Mucosa of stomach (tissue), 1 donor: ENCODE results near the gene CHAC1.
A peak's percentile ranks its signal among the peaks of the same experiment; 100 is the strongest.
"Not testable (repeated sequence)": the region's sequence is repeated elsewhere in the genome, so short reads cannot be mapped to it uniquely, and the experiment has no call there.

Experiments used
- H3K27me3 ChIP-seq: one replicate; pipeline ENCODE4 v1.7.0; 2013; ENCODE audit warnings: mild to moderate bottlenecking, low read length; ENCODE audit not compliant: control insufficient read depth, insufficient read depth
- H3K36me3 ChIP-seq: one replicate; pipeline ENCODE4 v1.7.0; 2013; ENCODE audit warnings: low read length; ENCODE audit not compliant: control insufficient read depth, insufficient read depth
- H3K4me1 ChIP-seq: one replicate; pipeline ENCODE4 v1.7.0; 2013; ENCODE audit warnings: mild to moderate bottlenecking, low read length; ENCODE audit not compliant: control insufficient read depth, insufficient read depth
- H3K4me3 ChIP-seq: one replicate; pipeline ENCODE4 v1.7.0; 2013; ENCODE audit warnings: low read length
- H3K9ac ChIP-seq: one replicate; pipeline ENCODE4 v1.7.0; 2013; ENCODE audit warnings: mild to moderate bottlenecking, low read length, moderate library complexity
- H3K9me3 ChIP-seq: one replicate; pipeline ENCODE4 v1.7.0; 2013; ENCODE audit warnings: mild to moderate bottlenecking, low read length, moderate library complexity; ENCODE audit not compliant: control insufficient read depth
- donor health status: Pancreatic carcinoma.

CHAC1 gene

DNA sequence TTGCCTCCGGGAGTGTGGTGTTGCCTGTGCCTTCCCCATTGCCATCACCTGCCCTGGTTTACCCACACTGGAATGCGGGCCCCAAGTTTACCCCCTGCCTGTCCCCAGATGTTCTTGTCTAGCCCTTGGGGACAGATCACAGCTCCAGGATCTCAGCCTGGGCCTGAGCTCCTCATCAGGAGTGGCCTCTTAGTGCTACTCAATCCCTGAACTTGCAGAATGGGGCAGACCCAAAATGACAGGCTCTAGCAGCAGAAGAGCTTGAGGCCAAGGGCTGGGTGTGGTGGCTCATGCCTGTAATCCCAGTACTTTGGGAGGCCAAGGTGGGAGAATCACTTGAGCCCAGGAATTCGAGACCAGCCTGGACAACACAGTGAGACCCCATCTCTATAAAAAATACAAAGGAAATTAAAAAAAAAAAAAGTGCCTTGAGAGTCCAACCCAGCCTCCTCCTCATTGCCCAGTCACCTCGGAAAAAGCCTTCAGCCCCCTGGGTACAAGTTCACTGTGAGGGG is 3.8 kb downstream of the CHAC1 start:
- Histone ChIP-seq H3K9me3 (no peaks in the 10 kb centered on the region), H3K4me3 (no peak overlapping the region), H3K27me3 (no peaks in the 10 kb centered on the region), H3K36me3 (no peaks in the 10 kb centered on the region), H3K9ac (no peak overlapping the region), H3K4me1 (peaks cover 30% of the 10 kb centered on the region)

DNA sequence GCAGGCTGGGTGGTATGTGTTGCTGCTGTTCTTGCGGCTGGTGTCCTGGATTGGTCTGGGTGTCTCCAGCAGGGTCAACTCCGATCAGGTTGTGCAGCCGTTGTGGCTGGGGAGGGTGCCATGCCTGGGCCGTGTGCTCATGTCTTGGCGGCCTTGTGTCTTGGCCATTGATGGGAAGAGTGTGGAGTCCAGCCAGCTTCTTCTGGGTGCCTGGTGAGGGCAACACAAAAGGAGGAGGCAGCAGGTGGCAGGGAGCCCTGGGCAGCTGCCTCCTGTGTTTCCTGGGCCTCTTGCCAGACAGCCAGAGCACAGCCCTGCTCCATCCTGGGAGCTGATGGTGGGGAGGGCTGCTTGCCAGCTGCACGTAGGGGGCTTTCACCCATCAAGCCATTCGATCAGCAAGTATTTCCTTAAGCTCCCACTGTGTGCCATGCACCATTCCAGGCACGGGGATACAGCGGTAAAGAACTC is 4.3 kb downstream of the CHAC1 start:
- no peak overlapping the region for H3K4me3 ChIP-seq
- no peak overlapping the region for H3K9ac ChIP-seq
- H3K27me3 ChIP-seq, result no peaks in the 10 kb centered on the region
- peaks cover 25% of the 10 kb centered on the region for H3K4me1 ChIP-seq
- H3K9me3 ChIP-seq, result no peaks in the 10 kb centered on the region
- H3K36me3 ChIP-seq, result no peaks in the 10 kb centered on the region

DNA sequence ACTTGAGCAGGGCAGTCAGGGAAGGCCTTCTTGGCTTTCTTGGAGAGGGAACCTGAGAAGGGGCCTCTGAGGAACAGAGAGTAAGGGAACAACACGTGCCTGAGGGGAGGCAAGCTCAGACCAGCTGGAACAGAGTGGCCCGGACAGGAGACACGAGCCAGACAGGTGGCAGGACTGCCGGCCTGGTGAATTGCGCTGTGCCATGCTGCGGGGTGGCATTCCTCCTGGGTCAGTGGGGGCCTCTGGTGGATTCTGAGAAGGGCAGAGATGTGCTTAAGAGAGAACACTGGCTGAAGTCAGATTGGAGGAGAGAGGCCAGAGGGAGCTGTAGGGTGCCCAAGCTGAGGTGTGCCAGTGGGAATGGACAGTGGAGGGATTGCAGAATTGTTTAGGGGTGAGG is 4.9 kb downstream of the CHAC1 start:
- no peaks in the 10 kb centered on the region for H3K36me3 ChIP-seq
- H3K27me3 ChIP-seq, result no peaks in the 10 kb centered on the region
- no peaks in the 10 kb centered on the region for H3K9me3 ChIP-seq
- H3K4me1 ChIP-seq, result peaks cover 23% of the 10 kb centered on the region
- no peak overlapping the region for H3K4me3 ChIP-seq
- no peak overlapping the region for H3K9ac ChIP-seq

DNA sequence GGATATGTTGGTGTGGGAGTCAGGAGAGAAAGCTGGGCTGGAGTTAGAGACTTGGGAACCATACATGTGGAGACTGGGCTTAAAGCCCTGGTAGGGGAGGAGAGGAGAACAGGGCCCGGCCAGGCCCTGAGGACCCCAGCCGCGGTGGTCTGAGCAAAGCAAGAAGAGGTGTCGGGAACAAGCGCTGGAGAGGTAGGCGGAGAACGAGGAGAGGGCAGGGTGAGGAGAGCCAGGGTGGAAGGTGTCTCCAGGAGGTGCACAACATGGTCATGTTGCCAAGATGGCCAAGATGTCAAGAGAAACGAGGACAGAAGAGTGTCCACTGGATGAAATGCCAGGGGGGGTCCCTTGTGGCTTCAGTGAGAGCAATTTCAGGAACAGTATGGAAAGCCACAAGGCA is 5.5 kb downstream of the CHAC1 start:
- H3K4me1 ChIP-seq, result peaks cover 23% of the 10 kb centered on the region

DNA sequence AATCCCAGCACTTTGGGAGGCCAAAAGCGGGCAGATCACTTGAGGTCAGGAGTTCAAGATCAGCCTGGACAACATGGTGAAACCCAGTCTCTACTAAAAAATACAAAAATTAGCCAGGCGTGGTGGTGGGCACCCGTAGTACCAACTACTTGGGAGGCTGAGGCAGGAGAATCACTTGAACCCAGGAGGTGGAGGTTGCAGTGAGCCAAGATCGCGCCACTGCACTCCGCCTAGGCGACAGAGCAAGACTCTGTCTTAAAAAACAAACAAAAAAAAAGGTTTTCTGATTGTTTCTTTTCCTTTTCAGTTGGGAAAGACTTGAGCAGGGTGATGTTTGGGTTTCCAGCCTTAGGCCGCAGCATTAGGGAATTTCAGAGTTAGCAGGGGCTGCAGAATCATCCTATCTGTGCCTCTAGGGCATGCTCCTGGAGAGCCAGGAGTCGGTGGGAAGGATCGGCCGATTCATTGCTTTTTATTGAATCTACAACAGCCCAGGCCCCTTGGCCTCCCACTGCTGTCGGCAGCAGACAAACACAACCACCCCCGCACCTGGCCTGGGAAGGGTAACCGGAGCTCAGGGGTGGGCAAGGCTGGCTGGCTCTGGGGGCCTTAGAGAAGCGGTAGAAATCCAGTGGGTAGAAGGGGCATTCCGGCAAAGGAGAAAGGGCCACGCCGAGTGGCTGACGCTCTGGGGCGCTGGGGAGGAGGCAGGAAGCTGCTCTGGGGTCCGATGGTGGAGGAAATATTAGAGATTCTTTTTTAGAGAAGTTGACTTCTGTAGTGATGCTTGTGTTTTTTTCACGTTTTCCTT is 6.3 kb downstream of the CHAC1 start:
- Histone ChIP-seq H3K9ac (no peak overlapping the region), H3K4me1 (peaks cover 23% of the 10 kb centered on the region), H3K27me3 (no peaks in the 10 kb centered on the region), H3K36me3 (no peaks in the 10 kb centered on the region), H3K9me3 (no peaks in the 10 kb centered on the region), H3K4me3 (no peak overlapping the region)

More for the DNA sequence above, 5.5 kb downstream of the CHAC1 start:
- Histone ChIP-seq H3K9me3 (no peaks in the 10 kb centered on the region), H3K4me3 (no peak overlapping the region), H3K27me3 (no peaks in the 10 kb centered on the region), H3K9ac (no peak overlapping the region), H3K36me3 (no peaks in the 10 kb centered on the region)

DNA sequence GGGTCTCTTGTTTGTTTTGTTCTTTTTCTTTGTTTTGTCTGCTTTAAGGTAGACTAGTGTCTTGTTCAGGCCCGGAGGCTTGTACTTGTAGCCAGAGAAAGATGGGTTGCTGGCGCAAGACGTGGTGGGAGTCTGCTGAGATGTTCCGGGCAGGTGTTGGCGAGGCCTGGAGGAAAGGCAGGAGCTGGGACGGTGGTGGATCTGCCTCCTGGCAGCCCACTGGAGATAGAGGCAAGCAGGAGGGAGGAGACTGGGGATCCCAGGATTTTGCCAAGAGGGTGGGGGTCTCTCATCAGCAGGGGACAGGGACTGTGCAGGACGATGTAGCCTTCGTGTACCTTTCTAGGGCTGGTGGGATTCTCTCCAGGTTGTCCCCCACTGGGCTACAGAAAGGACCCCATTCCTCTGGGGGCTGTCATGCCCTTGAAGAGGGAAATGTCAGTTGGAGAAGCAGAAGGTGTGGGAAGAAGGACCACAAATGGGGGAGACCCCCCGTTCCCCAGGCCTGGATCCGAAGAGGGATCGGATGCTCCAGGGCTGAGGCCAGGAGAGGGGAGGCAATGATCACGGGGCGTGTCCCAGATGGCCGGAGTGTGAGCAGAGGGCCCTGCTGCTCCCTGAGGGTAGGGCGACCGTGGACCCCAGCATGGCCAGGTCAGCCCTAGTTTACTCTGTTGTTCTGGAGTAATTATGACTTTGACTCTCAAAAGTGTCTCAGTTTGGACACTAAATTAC is 7.0 kb downstream of the CHAC1 start:
- H3K4me1 ChIP-seq, result peaks cover 23% of the 10 kb centered on the region
- H3K36me3 ChIP-seq, result no peaks in the 10 kb centered on the region
- H3K9ac ChIP-seq, result no peak overlapping the region
- H3K9me3 ChIP-seq, result no peaks in the 10 kb centered on the region
- peak overlapping the region; percentile 25 for H3K4me3 ChIP-seq
- H3K27me3 ChIP-seq, result no peaks in the 10 kb centered on the region

DNA sequence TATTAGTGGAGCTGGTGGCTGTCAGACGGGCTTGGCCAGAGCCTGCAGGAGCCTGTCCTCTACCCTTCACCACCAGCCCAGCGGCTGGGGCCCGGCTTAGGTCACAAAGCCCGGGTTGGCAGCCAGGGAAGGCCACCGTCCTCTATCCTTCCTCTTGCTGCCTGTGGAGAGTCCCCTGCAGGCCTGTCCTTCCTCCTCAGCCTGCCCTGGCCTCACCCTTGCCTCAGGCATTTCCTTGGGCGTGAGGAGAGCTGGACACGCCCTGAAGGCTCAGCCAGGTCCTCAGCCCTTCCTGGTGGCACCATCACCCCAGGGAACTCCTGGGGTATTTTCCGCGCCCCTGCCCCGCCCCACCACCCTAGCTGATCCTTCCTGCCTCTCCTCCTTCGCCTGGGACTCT is 7.7 kb downstream of the CHAC1 start:
- H3K4me1 ChIP-seq, result peaks cover 23% of the 10 kb centered on the region
- no peaks in the 10 kb centered on the region for H3K27me3 ChIP-seq
- no peaks in the 10 kb centered on the region for H3K36me3 ChIP-seq
- no peaks in the 10 kb centered on the region for H3K9me3 ChIP-seq
- peak overlapping the region; percentile 25 for H3K4me3 ChIP-seq
- no peak overlapping the region for H3K9ac ChIP-seq

DNA sequence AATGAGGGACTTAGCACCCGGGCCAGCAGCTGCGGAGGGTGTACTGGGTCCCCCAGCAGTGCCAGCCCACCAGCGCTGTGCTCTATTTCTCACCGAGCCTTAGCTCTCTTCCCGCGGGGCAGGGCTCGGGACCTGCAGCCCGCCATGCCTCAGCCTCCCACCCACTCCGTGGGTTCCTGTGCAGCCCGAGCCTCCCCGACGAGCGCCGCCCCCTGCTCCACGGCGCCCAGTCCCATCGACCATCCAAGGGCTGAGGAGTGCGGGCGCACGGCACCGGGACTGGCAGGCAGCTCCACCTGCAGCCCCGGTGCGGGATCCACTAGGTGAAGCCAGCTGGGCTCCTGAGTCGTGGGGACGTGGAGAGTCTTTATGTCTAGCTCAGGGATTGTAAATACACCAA is 8.5 kb downstream of the CHAC1 start:
- H3K4me3 ChIP-seq, result not testable (repeated sequence)

DNA sequence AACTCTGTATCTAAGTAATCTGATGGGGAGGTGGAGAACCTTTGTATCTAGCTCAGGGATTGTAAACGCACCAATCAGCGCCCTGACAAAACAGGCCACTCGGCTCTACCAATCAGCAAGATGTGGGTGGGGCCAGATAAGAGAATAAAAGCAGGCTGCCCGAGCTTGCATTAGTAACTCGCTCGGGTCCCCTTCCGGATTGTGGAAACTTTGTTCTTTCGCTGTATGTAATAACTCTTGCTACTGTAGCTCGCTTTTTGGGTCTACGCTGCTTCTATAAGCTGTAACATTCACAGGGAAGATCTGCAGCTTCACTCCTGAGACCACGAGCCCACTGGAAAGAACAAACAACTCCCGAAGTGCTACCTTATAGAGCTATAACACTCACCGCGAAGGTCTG is 9.0 kb downstream of the CHAC1 start:
- not testable (repeated sequence) for H3K36me3 ChIP-seq, H3K9me3 ChIP-seq, H3K9ac ChIP-seq, H3K4me3 ChIP-seq, H3K27me3 ChIP-seq
- H3K4me1 ChIP-seq, result peaks cover 23% of the 10 kb centered on the region

More for the DNA sequence above, 8.5 kb downstream of the CHAC1 start:
- not testable (repeated sequence) for H3K36me3 ChIP-seq, H3K27me3 ChIP-seq, H3K9ac ChIP-seq, H3K9me3 ChIP-seq
- H3K4me1 ChIP-seq, result peaks cover 23% of the 10 kb centered on the region

DNA sequence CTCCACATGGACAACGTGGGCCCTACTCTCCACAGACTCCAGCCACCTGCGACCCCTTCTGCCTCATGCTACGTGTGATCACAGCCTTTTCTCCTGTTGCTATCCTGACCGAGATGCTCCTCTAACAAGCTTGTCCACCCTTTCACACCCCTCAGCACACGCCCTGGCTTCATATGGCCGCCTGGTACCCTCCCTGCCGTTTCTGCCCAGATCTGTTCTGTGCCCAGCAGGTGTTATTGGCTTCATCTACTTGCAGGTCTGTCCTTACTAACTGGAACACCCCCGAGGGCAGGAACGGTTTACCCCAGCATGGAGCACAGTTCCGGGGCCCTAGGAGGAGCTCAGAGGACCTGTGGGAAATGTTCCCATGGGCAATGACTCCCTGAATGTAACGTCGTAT is 9.9 kb downstream of the CHAC1 start:
- Histone ChIP-seq H3K4me3 (no peak overlapping the region), H3K4me1 (peaks cover 14% of the 10 kb centered on the region), H3K36me3 (no peaks in the 10 kb centered on the region), H3K9me3 (no peaks in the 10 kb centered on the region), H3K27me3 (no peaks in the 10 kb centered on the region), H3K9ac (no peak overlapping the region)

DNA sequence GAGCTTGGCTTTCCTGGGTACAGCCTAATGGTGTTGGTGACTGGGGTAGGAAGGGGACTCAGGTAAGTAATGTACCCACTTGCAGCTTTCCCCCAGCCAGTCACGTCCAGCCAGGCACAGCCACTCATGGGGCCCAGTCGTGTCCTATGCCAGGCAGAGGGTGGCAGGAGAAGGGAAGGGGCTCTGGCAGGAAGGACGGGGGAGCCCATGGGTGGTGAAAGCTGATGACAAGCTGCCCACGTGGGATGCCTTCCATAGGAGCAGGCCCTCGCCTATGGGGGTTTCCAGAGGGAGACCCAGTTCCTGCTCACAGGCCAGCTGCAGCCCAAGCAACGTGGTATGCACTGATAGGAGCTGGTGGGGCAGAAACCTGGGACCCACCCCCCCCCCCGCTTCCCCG is 10.7 kb downstream of the CHAC1 start:
- H3K27me3 ChIP-seq, result no peaks in the 10 kb centered on the region
- peaks cover 13% of the 10 kb centered on the region for H3K4me1 ChIP-seq
- no peaks in the 10 kb centered on the region for H3K36me3 ChIP-seq
- H3K4me3 ChIP-seq, result no peak overlapping the region
- H3K9ac ChIP-seq, result no peak overlapping the region
- no peaks in the 10 kb centered on the region for H3K9me3 ChIP-seq

DNA sequence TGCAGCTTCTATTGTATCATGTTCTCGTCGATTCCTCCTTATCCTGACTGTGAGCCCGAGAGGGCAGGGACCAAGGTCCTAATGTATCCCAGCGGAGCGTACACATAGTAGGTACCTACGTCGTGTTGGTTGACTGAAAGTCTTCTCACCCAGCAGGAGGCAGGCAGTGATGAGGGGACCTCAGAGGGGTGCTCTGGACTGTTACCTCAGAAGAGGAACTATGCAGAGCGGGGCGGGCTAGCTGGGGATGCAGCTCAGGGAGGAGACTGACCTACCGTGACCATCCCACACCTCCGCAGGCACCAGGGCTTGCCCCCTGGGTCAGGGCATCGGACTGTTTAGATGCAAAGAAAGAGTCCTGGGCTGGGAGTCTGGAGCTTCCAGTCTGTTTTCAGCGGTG is 11.4 kb downstream of the CHAC1 start:
- Histone ChIP-seq H3K4me1 (peaks cover 13% of the 10 kb centered on the region), H3K4me3 (no peak overlapping the region), H3K27me3 (no peaks in the 10 kb centered on the region), H3K9ac (no peak overlapping the region), H3K9me3 (no peaks in the 10 kb centered on the region), H3K36me3 (no peaks in the 10 kb centered on the region)
